Activated T-cell treated with anti-CD3 and anti-CD28 coated beads, Interleukin-2, amount 50 U/mL, for 4 hours (primary cell): ENCODE measurements around the gene OARD1. TPM values are rescaled to one million over a fixed set of nuclear protein-coding genes. Genes with fewer than 3 reads are reported as not detected.
"Not testable (repeated sequence)": the region's sequence is repeated elsewhere in the genome, so short reads cannot be mapped to it uniquely, and the experiment has no call there.

Source experiments
- ATAC-seq, 2 donors: fragments of 200-7000 bp; cut with Tn5 transposase; one replicate each; pipeline ENCODE4 v1.10.0; 2021
- DNase-seq: peaks from one replicate; pipeline ENCODE4 v3.0.0-alpha.2; 2020
- H3K27me3 Mint-ChIP-seq: one replicate; pipeline ENCODE4 v1.8.0; 2021; ENCODE audit warnings: low read depth, mixed read lengths
- H3K36me3 Mint-ChIP-seq: one replicate; pipeline ENCODE4 v1.8.0; 2022; ENCODE audit warnings: mixed read lengths; ENCODE audit not compliant: insufficient read depth
- H3K4me1 Mint-ChIP-seq: one replicate; pipeline ENCODE4 v1.8.0; 2021; ENCODE audit warnings: low read depth, mixed read lengths
- H3K4me3 Mint-ChIP-seq: one replicate; pipeline ENCODE4 v1.8.0; 2021; ENCODE audit warnings: mild to moderate bottlenecking, moderate library complexity, mixed read lengths
- H3K9me3 Mint-ChIP-seq: one replicate; pipeline ENCODE4 v1.8.0; 2021; ENCODE audit warnings: mixed read lengths
- total RNA-seq, 3 donors: library from RNA; stranded (reverse); gene quantifications; one replicate each; pipeline ENCODE4 v1.2.1, GENCODE V29; 2021

Gene OARD1, protein sequence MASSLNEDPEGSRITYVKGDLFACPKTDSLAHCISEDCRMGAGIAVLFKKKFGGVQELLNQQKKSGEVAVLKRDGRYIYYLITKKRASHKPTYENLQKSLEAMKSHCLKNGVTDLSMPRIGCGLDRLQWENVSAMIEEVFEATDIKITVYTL
- 10 to 100 TPM; 28.1 to 33.2 (median 31.7) TPM for total RNA-seq

DNA sequence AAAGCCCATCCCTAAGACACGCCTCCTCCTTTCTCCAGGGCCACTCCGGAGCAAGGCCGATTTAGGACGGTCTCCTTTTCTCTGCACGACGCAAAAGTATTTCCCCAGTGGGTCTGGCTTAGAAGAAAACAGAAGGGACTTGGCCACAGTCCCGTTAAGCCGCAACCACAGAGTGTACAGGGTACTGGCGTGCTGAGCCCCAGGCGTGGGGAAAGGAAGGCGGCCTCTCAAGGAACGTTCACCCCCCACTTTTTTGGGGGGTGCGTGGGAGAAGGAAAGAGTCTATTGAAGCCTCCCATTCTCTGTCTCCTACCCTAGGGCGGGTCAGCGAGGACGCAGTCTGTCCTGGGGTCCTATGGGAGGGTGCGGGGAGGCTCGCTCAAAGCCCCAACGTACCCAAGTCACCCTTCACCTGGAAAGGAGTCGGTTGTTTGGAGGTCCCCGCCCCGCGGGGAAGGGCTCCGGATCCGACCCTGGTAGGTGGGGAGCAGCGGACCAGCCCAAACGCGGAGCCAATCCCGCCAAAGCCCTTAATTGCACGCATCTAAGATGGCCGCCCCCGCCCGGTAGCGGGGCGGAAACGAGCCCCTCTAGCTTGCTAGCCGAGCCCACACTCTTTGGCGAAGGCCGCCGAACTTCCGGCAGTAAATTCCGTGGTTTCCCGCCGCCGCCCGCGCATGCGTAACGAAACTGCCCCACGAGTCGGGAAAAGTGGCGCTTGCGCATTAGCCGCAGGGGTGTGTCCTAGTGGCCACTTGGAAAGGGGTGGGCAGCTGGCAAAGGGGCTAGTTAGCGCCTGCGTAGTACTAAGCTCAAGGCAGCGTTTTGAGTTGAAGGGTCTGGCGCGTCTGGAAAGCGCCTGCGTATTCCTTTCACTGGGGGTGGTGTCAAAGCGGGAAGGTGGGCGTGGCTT, at the start of gene OARD1:
Gene OARD1, minus strand, starts transcription at position 434 of the 913 bp plus-strand sequence. CDS start 722 bp downstream, outside the sequence.
- Mint-ChIP-seq H3K36me3 (peaks cover 23% of the 10 kb centered on the region), H3K9me3 (no peaks in the 10 kb centered on the region), H3K4me3 (peak within 1 kb of the TSS; percentile 96), H3K4me1 (peaks cover 44% of the 10 kb centered on the region), H3K27me3 (no peaks in the 10 kb centered on the region)
- DNase-seq (peak; percentile 99), ATAC-seq (peak; percentile 76 to 79)

DNA sequence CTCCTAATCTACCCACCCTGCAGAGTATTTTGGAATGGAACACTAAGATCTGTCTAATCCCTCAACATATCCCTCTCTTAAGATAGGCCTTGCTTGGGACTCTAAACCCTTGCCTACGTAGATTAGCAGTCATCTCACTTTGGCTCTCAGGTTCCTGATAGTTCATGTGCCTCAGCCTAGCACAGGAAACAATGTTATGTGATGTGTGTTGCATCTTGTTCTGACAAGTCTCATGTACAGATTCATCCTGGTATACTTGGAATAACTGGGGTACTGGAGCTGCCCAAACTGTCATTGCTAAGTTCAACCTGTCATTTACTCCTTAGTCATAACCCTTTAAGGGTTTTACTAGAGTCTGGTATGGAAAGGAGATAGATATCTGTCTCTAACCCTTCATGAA, 47.9 kb upstream of the OARD1 start:
- DNase-seq, result no peak
- no peak overlapping the region for H3K4me3 Mint-ChIP-seq
- H3K4me1 Mint-ChIP-seq, result no peaks in the 10 kb centered on the region
- no peaks in the 10 kb centered on the region for H3K27me3 Mint-ChIP-seq
- H3K9me3 Mint-ChIP-seq, result no peaks in the 10 kb centered on the region
- no peak for ATAC-seq
- peaks cover 36% of the 10 kb centered on the region for H3K36me3 Mint-ChIP-seq

DNA sequence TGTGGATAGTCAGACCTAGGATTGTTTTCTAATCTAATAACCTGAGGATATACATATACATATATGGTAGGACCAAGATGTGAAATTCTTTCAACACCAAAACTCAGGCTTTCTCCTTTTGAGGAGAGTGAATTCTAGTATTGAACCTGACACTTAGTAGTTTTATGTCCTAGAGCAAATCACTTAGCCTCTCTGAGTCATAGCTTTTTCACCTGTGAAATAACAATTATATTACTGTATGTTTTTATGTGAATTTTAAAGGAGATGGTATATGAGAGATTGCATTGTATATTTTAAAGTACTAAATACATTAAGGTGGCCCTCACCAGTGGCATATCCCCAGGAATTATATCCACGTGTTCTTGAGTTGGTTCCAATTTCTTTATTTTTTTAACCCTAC, 47.4 kb upstream of the OARD1 start:
- H3K27me3 Mint-ChIP-seq, result no peaks in the 10 kb centered on the region
- H3K4me1 Mint-ChIP-seq, result no peaks in the 10 kb centered on the region
- H3K36me3 Mint-ChIP-seq, result peaks cover 39% of the 10 kb centered on the region
- ATAC-seq (no peak), DNase-seq (no peak)
- no peak overlapping the region for H3K4me3 Mint-ChIP-seq
- H3K9me3 Mint-ChIP-seq, result no peaks in the 10 kb centered on the region

DNA sequence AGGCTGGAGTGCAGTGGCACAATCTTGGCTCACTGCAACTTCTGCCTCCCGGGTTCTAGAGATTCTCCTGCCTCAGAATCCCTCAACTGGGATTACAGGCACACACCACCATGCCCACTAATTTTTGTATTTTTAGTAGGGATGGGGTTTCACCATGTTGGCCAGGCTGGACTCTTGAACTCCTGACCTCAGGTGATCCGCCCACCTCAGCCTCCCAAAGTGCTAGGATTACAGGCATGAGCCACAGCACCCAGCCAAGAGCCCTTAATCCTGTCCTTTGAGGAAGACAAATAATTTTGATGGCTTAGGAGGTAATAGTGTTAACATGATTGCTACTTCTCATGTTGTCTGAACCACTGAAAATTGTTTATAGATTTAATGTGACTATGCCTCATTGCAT, 42.9 kb upstream of the OARD1 start:
- H3K9me3 Mint-ChIP-seq, ATAC-seq, H3K4me1 Mint-ChIP-seq, H3K4me3 Mint-ChIP-seq, H3K27me3 Mint-ChIP-seq, DNase-seq: not testable (repeated sequence)
- peaks cover 21% of the 10 kb centered on the region for H3K36me3 Mint-ChIP-seq

DNA sequence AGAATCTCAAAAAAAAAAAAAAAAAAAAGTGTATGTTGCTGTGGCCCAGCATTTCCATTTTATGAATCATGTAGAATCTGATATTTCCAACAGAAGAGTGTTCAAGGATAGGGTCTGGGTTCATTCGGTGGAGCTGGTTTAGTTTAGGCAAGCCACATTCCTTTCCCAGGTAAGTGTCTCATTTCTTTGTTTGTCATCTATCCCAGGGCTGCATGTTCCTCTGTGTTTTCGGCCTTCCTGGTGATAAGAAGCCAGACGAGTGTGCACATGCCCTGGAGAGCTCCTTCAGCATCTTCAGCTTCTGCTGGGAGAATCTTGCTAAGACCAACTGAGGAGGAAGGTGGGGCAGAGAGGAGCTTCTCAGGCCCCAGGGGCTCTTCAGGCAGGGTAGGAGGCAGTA, 38.9 kb upstream of the OARD1 start:
- H3K4me1 Mint-ChIP-seq, result no peaks in the 10 kb centered on the region
- H3K9me3 Mint-ChIP-seq, result no peaks in the 10 kb centered on the region
- peaks cover 11% of the 10 kb centered on the region for H3K36me3 Mint-ChIP-seq
- no peak for DNase-seq
- no peak overlapping the region for H3K4me3 Mint-ChIP-seq
- H3K27me3 Mint-ChIP-seq, result no peaks in the 10 kb centered on the region
- no peak for ATAC-seq

DNA sequence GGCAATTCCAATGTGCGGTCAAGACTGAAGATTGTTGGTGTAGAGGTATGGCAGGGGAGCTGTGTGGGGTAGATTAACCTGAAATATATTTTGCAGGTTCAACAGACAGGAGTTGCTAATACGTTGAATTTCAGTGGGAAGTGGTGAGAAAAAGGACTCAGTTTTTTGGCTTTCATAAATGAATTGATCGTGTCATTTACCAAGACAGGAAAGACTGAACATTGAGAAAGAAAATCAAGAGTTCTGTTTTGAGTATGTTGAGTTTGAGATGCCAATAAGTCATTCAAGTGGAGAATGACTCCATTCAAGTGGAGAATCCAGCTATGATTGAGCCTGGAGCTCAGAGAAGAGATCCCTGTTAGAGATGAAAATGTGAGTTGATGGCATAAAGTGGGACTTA, 31.7 kb upstream of the OARD1 start:
- H3K4me1 Mint-ChIP-seq, result peaks cover 5% of the 10 kb centered on the region
- H3K9me3 Mint-ChIP-seq, result no peaks in the 10 kb centered on the region
- peak; percentile 51 to 63 for ATAC-seq
- no peak overlapping the region for H3K4me3 Mint-ChIP-seq
- peaks cover 14% of the 10 kb centered on the region for H3K36me3 Mint-ChIP-seq
- DNase-seq, result no peak
- H3K27me3 Mint-ChIP-seq, result no peaks in the 10 kb centered on the region

DNA sequence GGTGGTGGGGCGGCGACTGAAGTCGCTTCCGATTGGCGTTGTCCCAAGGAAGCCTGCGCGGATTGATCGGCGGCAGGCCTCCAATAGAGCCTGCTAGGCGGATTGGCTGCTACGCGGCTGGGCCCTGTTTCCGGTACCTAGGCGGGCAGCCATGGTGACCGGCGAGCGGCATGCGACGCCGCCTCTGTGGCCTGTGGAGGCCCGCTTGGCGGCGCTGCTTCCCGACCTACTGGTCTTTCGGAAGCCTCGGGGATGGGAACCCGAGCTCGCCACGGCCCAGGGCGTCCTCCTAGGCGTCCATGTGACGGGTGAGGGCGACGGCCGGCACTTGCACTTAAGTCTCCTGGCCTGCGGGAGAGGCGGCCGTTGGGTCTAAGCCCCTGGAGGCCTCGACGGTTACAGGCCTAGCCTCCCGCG, 28.7 kb upstream of the OARD1 start:
- no peaks in the 10 kb centered on the region for H3K9me3 Mint-ChIP-seq
- no peaks in the 10 kb centered on the region for H3K27me3 Mint-ChIP-seq
- ATAC-seq (no peak), DNase-seq (no peak)
- H3K4me1 Mint-ChIP-seq, result peaks cover 5% of the 10 kb centered on the region
- peak overlapping the region; percentile 48 for H3K4me3 Mint-ChIP-seq
- H3K36me3 Mint-ChIP-seq, result peaks cover 42% of the 10 kb centered on the region

DNA sequence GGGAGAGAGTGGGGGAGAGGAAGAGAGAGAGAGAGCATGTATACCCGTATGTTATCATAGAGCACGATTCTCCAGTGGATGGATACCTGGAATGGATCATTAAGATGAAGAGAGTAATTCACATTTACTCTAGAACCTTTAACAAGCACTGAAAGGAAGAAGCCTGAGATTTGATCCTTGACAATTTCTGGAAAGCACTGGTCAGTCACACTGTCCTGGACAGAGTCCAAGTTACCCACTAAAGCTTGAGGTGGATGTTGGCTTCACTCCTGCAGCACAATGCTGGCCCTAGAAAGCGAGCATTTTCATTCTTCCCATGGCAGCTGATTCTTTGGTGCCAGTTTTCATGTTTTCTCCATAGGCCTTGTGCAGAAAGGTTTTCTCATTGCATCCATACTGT, 26.2 kb upstream of the OARD1 start:
- H3K4me3 Mint-ChIP-seq, result no peak overlapping the region
- H3K36me3 Mint-ChIP-seq, result peaks cover 57% of the 10 kb centered on the region
- no peaks in the 10 kb centered on the region for H3K27me3 Mint-ChIP-seq
- peaks cover 6% of the 10 kb centered on the region for H3K4me1 Mint-ChIP-seq
- ATAC-seq (no peak), DNase-seq (no peak)
- no peaks in the 10 kb centered on the region for H3K9me3 Mint-ChIP-seq

DNA sequence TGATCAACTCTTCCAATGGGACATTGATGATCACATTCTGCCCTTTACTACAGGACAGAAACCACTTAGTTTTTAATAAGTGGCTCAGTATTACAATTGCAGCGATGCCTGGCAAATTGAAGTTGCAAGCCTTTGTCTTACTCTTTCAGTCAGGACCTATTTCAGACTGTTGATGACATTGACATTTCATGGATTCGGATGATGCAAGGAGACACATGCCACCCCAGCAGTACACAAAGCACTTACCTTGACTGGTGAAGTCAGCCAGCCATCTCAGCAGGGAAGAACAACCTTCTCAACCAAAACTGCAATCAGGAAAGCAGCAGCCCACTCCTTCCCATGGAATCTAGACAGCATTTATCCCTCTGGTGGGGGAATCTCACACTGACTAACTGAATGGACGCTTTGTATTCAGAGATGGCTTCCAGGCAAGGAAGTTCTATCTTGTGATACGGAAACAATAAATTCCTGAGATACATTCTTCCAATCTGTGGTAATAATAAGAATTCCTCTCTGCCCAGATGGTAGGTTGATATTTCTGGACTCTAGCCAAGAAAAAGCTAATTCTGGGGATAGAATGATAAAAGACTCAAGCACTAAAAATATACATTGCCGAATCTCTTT, 25.4 kb upstream of the OARD1 start:
- Mint-ChIP-seq H3K9me3 (no peaks in the 10 kb centered on the region), H3K36me3 (peaks cover 61% of the 10 kb centered on the region), H3K4me1 (peaks cover 6% of the 10 kb centered on the region), H3K27me3 (no peaks in the 10 kb centered on the region), H3K4me3 (no peak overlapping the region)
- no peak for ATAC-seq
- no peak for DNase-seq

DNA sequence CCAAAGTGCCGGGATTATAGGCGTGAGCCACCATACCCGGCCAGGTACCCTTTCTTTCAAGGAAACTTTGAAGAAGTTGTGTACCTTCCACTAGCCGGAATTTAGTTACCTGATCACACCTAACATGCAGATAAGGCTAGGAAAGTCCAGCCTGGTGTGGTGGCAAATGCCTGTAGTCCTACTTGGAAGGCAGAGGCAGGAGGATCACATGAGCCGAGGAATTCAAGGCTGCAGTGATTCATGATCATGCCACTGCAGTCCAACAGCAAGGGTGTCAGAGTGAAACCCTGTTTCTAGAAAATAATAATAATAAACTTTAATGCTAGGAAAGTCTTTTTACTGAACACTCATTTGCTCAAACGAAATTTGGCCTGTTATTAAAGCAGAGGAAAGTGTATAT, 21.6 kb upstream of the OARD1 start:
- ATAC-seq, result no peak
- H3K27me3 Mint-ChIP-seq, result no peaks in the 10 kb centered on the region

DNA sequence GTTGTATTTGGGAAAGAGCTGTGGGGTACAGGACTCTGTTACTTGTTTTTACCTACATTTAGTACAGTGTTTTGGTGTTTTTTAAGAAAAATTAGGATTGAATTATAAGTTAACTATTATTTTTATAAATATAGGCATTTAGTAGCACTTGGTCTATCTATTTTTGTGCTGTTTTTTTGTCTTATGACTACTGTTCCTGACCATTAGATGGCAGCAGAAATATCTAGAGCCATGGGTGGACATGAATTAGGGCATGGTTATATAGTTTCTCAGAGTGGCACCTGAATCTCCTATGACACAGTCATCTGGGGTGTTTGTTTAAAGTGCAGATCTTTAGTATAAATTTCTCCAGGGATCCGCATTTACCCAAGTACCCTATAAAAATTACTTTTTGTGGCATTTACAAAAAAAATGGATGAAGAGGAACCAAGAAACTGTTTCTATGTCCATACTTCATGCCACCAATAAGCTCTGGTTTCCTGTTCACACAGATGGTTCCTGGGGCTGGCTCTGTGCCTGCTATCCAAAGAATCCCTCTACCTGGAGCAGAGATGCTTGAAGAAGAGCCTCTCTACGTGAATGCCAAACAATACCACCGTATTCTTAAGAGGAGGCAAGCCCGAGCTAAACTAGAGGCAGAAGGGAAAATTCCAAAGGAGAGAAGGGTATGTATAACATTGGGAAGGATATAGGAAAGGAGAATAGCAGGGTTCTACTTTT, 20.4 kb upstream of the OARD1 start:
- Mint-ChIP-seq H3K27me3 (no peaks in the 10 kb centered on the region), H3K36me3 (peaks cover 59% of the 10 kb centered on the region), H3K9me3 (no peaks in the 10 kb centered on the region), H3K4me3 (no peak overlapping the region), H3K4me1 (peaks cover 1% of the 10 kb centered on the region)
- no peak for ATAC-seq
- DNase-seq, result no peak

More for the DNA sequence above, 21.6 kb upstream of the OARD1 start:
- Mint-ChIP-seq H3K36me3 (peaks cover 70% of the 10 kb centered on the region), H3K4me1 (peaks cover 1% of the 10 kb centered on the region), H3K4me3 (no peak overlapping the region), H3K9me3 (no peaks in the 10 kb centered on the region)
- no peak for DNase-seq

DNA sequence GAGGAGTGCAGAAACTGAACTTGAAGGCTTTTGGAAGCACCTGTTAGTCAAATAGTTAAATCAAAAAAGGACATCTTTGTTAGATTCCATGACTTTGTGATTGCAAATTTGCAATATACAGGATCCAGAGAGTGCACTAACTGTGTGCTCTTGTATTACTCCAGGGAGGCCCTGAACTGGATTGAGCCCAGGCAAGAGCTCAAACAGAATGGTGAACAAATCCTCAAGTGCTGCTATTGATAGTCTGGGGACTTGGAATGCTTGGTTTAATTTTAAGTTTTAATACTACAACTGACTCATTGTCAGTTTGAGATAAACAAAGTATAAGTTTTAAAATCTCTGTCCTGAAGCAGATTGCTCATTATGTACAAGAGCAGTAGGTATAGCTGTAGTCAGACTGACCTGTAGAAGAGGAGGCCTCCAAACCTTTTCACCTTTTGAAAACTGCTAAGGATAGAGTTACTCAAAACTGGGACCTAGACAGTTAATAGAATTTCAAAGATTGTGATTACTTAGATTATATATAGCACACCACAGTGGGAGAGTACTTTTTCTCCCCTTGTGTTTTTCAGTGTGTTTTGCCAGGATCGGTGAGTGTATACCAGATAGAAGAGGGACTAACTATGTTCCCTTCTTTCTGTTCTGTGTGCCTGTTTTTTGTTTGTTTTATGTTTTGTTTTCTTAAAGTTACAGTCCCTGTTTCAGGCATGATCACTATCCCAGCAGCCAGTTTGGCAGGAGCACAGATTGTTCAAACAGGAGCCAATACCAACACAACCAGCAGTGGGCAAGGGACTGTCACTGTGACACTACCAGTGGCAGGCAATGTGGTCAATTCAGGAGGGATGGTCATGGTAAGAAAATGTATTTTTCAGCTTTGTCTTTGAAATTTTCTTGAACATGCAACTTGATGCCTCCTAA, 18.9 kb upstream of the OARD1 start:
- H3K36me3 Mint-ChIP-seq, result peaks cover 49% of the 10 kb centered on the region
- H3K4me3 Mint-ChIP-seq, result no peak overlapping the region
- H3K9me3 Mint-ChIP-seq, result no peaks in the 10 kb centered on the region
- peaks cover 2% of the 10 kb centered on the region for H3K4me1 Mint-ChIP-seq
- no peaks in the 10 kb centered on the region for H3K27me3 Mint-ChIP-seq
- no peak for DNase-seq
- no peak for ATAC-seq

DNA sequence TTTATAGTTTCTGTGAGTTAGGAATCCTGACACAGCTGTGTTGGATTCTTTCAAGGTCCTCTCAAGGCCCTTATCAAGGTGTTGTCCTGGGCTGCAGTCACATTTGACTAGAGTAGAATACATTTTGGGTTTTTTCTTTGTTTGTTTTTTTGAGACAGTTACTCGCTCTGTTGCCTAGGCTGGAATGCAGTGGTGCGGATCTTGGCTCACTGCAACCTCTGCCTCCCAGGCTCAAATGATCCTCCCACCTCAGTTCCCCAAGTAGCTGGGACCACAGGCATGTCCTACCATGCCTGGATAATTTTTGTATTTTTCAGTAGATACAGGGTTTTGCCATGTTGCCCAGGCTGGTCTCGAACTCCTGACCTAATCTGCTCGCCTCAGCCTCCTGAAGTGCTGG, 16.3 kb upstream of the OARD1 start:
- peaks cover 6% of the 10 kb centered on the region for H3K4me1 Mint-ChIP-seq
- no peak overlapping the region for H3K4me3 Mint-ChIP-seq
- H3K9me3 Mint-ChIP-seq, result no peaks in the 10 kb centered on the region
- DNase-seq, result no peak
- H3K27me3 Mint-ChIP-seq, result no peaks in the 10 kb centered on the region
- H3K36me3 Mint-ChIP-seq, result peaks cover 48% of the 10 kb centered on the region
- ATAC-seq, result no peak
